HepG2 (cell line): ENCODE measurements around the gene YIF1B. TPM values are rescaled to one million over a fixed set of nuclear protein-coding genes. Genes with fewer than 3 reads are reported as not detected.

ENCODE experiments used
- CENPT ChIP-seq: sonication (generic); formaldehyde crosslinking; IDR thresholded peaks from 2 replicates; pipeline ENCODE4 v1.8.0; 2022; ENCODE audit warnings: low read depth, mild to moderate bottlenecking, moderate library complexity, missing genetic modification reagents
- GABPA ChIP-seq, 2 experiments: IDR thresholded peaks; 2 replicates each; pipeline ENCODE4 v1.6.1; 2011 to 2016; ENCODE audit warnings: low read depth in 2 of 2, low read length in 1 of 2, missing biosample characterization in 1 of 2, missing genetic modification characterization in 1 of 2
- ISX ChIP-seq: sonication (generic); formaldehyde crosslinking; conservative IDR thresholded peaks from 2 replicates; pipeline ENCODE4 v1.5.0; 2020; ENCODE audit warnings: missing genetic modification reagents
- NFYB ChIP-seq: sonication (generic); formaldehyde crosslinking; IDR thresholded peaks from 2 replicates; pipeline ENCODE4 v1.4.0; 2020; ENCODE audit warnings: missing genetic modification reagents
- PAF1 ChIP-seq: IDR thresholded peaks from 2 replicates; pipeline ENCODE4 v1.6.1; 2016; ENCODE audit warnings: missing genetic modification reagents, missing compliant biosample characterization
- POLR2G ChIP-seq: fragments of 200-400 bp; formaldehyde crosslinking; IDR thresholded peaks from 2 replicates; pipeline ENCODE4 v1.6.1; 2018; ENCODE audit warnings: mild to moderate bottlenecking, low read depth, low read length, moderate library complexity
- PRPF4 ChIP-seq: fragments of 200-400 bp; formaldehyde crosslinking; IDR thresholded peaks from 2 replicates; pipeline ENCODE4 v1.6.1; 2016; ENCODE audit warnings: low read length, low read depth; ENCODE audit not compliant: poor library complexity, severe bottlenecking
- RFXANK ChIP-seq: IDR thresholded peaks from 2 replicates; pipeline ENCODE4 v1.6.1; 2016
- SAFB2 ChIP-seq: sonication (generic); formaldehyde crosslinking; IDR thresholded peaks from 2 replicates; pipeline ENCODE4 v1.5.1; 2020; ENCODE audit warnings: missing genetic modification reagents, low read depth, mild to moderate bottlenecking, borderline replicate concordance
- SAP130 ChIP-seq: IDR thresholded peaks from 2 replicates; pipeline ENCODE4 v1.6.1; 2016; ENCODE audit warnings: low read depth
- SSRP1 ChIP-seq: IDR thresholded peaks from 2 replicates; pipeline ENCODE4 v1.6.1; 2016; ENCODE audit warnings: control low read depth
- TMF1 ChIP-seq: sonication (generic); formaldehyde crosslinking; IDR thresholded peaks from 2 replicates; pipeline ENCODE4 v1.8.1; 2022; ENCODE audit warnings: low read depth, missing genetic modification reagents
- ZEB1 ChIP-seq: IDR thresholded peaks from 2 replicates; pipeline ENCODE4 v1.6.1; 2012; ENCODE audit warnings: mild to moderate bottlenecking, low read depth, inconsistent platforms; ENCODE audit not compliant: insufficient replicate concordance
- ZHX1 ChIP-seq: sonication (generic); formaldehyde crosslinking; IDR thresholded peaks from 2 replicates; pipeline ENCODE4 v1.8.1; 2022; ENCODE audit warnings: low read depth, mild to moderate bottlenecking, missing genetic modification reagents
- ZKSCAN5 ChIP-seq: sonication (generic); formaldehyde crosslinking; IDR thresholded peaks from 2 replicates; pipeline ENCODE4 v1.5.1; 2020; ENCODE audit warnings: mild to moderate bottlenecking, missing genetic modification reagents
- ZNF24 ChIP-seq: fragments of 450-650 bp; IDR thresholded peaks from 2 replicates; pipeline ENCODE4 v1.6.1; 2017; ENCODE audit warnings: antibody characterized with exemption, mild to moderate bottlenecking
- ZNF329 ChIP-seq: sonication (generic); formaldehyde crosslinking; IDR thresholded peaks from 2 replicates; pipeline ENCODE4 v1.9.0; 2021; ENCODE audit warnings: low read depth, mild to moderate bottlenecking, missing genetic modification reagents
- ZNF350 ChIP-seq: sonication (generic); formaldehyde crosslinking; IDR thresholded peaks from 2 replicates; pipeline ENCODE4 v1.4.0; 2020; ENCODE audit warnings: mild to moderate bottlenecking, low read depth, missing genetic modification reagents, borderline replicate concordance
- ZNF567 ChIP-seq: sonication (generic); formaldehyde crosslinking; IDR thresholded peaks from 2 replicates; pipeline ENCODE4 v1.8.1; 2023; ENCODE audit warnings: mild to moderate bottlenecking, missing genetic modification reagents, borderline replicate concordance
- ZNF616 ChIP-seq: sonication (generic); formaldehyde crosslinking; IDR thresholded peaks from 2 replicates; pipeline ENCODE4 v1.5.0; 2020; ENCODE audit warnings: low read depth, mild to moderate bottlenecking, missing genetic modification reagents
- ZNF709 ChIP-seq: sonication (generic); formaldehyde crosslinking; IDR thresholded peaks from 2 replicates; pipeline ENCODE4 v1.5.0; 2020; ENCODE audit warnings: mild to moderate bottlenecking, missing genetic modification reagents
- ZNF777 ChIP-seq: sonication (generic); formaldehyde crosslinking; IDR thresholded peaks from 2 replicates; pipeline ENCODE4 v1.4.0; 2020; ENCODE audit warnings: missing genetic modification reagents
- ZNF792 ChIP-seq: IDR thresholded peaks from 2 replicates; pipeline ENCODE4 v1.6.1; 2016
- ZSCAN25 ChIP-seq: sonication (generic); formaldehyde crosslinking; IDR thresholded peaks from 2 replicates; pipeline ENCODE4 v1.8.0; 2022; ENCODE audit warnings: mild to moderate bottlenecking, missing genetic modification reagents
- ZSCAN29 ChIP-seq: sonication (generic); formaldehyde crosslinking; conservative IDR thresholded peaks from 2 replicates; pipeline ENCODE4 v1.4.0; 2020; ENCODE audit warnings: mild to moderate bottlenecking, missing genetic modification reagents
- polyA plus RNA-seq, 8 experiments: library from polyadenylated mRNA; depleted of rRNA in 3 of 8; stranded (reverse) in 7 of 8; unstranded in 1 of 8; fragments of >200 nt; fragmentation: Illumina TruSeq in 4 of 8; extraction: Trizol in 4 of 8; gene quantifications; 2 replicates each; pipeline versions ENCODE4 v1.2.1 to v1.2.3, GENCODE V29; 2011 to 2016; ENCODE audit warnings: low read depth in 4 of 8, missing spikeins in 1 of 8, mixed read lengths in 1 of 8; ENCODE audit not compliant: insufficient read depth in 1 of 8
- total RNA-seq, 5 experiments: library from RNA; depleted of rRNA; stranded (reverse); fragments of >200 nt; fragmentation: Illumina TruSeq; extraction: Trizol; gene quantifications; 2 replicates each; pipeline ENCODE4 v1.2.3, GENCODE V29; 2016; ENCODE audit warnings: low read depth in 1 of 5
- TF ChIP-seq, protein P1 (sequence below): sonication (generic); formaldehyde crosslinking; IDR thresholded peaks from 2 replicates; pipeline ENCODE4 v1.5.1; 2020; ENCODE audit warnings: missing genetic modification reagents, mild to moderate bottlenecking, borderline replicate concordance
- TF ChIP-seq, protein P2 (sequence below): sonication (generic); formaldehyde crosslinking; IDR thresholded peaks from 2 replicates; pipeline ENCODE4 v1.4.0; 2020; ENCODE audit warnings: low read depth, mild to moderate bottlenecking, missing genetic modification reagents

YIF1B gene
- total and polyA plus RNA-seq, 2 of the 13 experiments (the other 11 are each of a cell fraction or from before 2014, with no cell fraction given): 41.4 to 85.2 TPM

- TF ChIP-seq, protein P1, sequence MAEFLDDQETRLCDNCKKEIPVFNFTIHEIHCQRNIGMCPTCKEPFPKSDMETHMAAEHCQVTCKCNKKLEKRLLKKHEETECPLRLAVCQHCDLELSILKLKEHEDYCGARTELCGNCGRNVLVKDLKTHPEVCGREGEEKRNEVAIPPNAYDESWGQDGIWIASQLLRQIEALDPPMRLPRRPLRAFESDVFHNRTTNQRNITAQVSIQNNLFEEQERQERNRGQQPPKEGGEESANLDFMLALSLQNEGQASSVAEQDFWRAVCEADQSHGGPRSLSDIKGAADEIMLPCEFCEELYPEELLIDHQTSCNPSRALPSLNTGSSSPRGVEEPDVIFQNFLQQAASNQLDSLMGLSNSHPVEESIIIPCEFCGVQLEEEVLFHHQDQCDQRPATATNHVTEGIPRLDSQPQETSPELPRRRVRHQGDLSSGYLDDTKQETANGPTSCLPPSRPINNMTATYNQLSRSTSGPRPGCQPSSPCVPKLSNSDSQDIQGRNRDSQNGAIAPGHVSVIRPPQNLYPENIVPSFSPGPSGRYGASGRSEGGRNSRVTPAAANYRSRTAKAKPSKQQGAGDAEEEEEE (CRISPR knock-in tag): no peak
- TF ChIP-seq RFXANK (no peak), ZKSCAN5 (CRISPR knock-in tag) (no peak), ZNF777 (no peak), PAF1 (CRISPR knock-in tag) (no peak), SAFB2 (no peak), CENPT (no peak), ZSCAN29 (CRISPR knock-in tag) (no peak), ZNF616 (no peak), SAP130 (CRISPR knock-in tag) (0 out of 2 replicates have a peak, but pooled peaks have one; percentile 21), ISX (CRISPR knock-in tag) (no peak), ZNF792 (CRISPR knock-in tag) (no peak), ZNF350 (CRISPR knock-in tag) (no peak), ZNF329 (CRISPR knock-in tag) (no peak), ZNF24 (no peak), ZSCAN25 (CRISPR knock-in tag) (peak; percentile 45; the same call in 1 of the 2 replicates), ZHX1 (no peak), NFYB (CRISPR knock-in tag) (no peak), GABPA (IDR thresholded peaks at IDR 0.05; ENCODE audit: low read depth, low read length) (no peak), GABPA (CRISPR knock-in tag; IDR thresholded peaks at IDR 0.05; ENCODE audit: low read depth) (no peak), POLR2G (0 out of 2 replicates have a peak, but pooled peaks have one; percentile 13), ZNF709 (no peak), PRPF4 (no peak), SSRP1 (CRISPR knock-in tag) (no peak), ZNF567 (CRISPR knock-in tag) (no peak), ZEB1 (no peak), TMF1 (CRISPR knock-in tag) (no peak)
- TF ChIP-seq, protein P2, sequence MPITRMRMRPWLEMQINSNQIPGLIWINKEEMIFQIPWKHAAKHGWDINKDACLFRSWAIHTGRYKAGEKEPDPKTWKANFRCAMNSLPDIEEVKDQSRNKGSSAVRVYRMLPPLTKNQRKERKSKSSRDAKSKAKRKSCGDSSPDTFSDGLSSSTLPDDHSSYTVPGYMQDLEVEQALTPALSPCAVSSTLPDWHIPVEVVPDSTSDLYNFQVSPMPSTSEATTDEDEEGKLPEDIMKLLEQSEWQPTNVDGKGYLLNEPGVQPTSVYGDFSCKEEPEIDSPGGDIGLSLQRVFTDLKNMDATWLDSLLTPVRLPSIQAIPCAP: no peak
Observed at GRCh38 chr19:38303517-38304351, 12.0 kb downstream of the YIF1B start, which contains the start of gene C19orf33 (continued).
